ENCODE measurements around the gene SYNJ2BP. TPM values are rescaled to one million over a fixed set of nuclear protein-coding genes. Genes with fewer than 3 reads are reported as not detected.

The SYNJ2BP gene
- total and polyA plus RNA-seq, 9 of the 15 experiments (the other 6 are each of a cell fraction or from before 2014, with no cell fraction given) = 1.8 to 4.6 (median 3.3) TPM

DNA sequence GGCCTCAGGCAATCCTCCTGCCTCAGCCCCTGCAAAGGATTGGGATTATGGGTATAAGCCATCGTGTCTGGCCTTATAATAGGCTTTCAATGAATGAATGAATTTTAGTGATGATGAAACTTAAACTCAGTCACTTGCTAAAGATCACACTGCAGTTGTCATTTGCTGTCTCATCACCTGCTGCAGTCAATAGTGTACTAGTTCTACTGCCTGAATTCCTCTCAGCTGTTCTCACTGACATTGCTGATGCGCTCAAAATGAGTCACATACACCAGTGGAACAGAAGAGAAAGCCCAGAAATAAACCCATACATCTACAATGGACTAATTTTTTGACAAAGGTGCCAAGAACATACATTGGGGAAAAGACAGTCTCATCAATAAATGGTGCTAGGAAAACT, 5.6 kb upstream of the SYNJ2BP start (continued):
- TF ChIP-seq CHD2 (IDR thresholded peaks at IDR 0.05; ENCODE audit: low read depth, low read length) = no peak
- TF ChIP-seq ZNF318 (IDR thresholded peaks at IDR 0.05; ENCODE audit: borderline replicate concordance in 1 of 2, low read depth in 1 of 2) = no peak
- TF ChIP-seq E2F5 (CRISPR knock-in tag; IDR thresholded peaks at IDR 0.05) = no peak
- no peak for TF ChIP-seq RNF219 (CRISPR knock-in tag; IDR thresholded peaks at IDR 0.05)
- no peak for TF ChIP-seq DEAF1 (CRISPR knock-in tag; IDR thresholded peaks at IDR 0.05)
- no peak for TF ChIP-seq ESRRB (CRISPR knock-in tag; IDR thresholded peaks at IDR 0.05; ENCODE audit: borderline replicate concordance)
- TF ChIP-seq, protein P1, sequence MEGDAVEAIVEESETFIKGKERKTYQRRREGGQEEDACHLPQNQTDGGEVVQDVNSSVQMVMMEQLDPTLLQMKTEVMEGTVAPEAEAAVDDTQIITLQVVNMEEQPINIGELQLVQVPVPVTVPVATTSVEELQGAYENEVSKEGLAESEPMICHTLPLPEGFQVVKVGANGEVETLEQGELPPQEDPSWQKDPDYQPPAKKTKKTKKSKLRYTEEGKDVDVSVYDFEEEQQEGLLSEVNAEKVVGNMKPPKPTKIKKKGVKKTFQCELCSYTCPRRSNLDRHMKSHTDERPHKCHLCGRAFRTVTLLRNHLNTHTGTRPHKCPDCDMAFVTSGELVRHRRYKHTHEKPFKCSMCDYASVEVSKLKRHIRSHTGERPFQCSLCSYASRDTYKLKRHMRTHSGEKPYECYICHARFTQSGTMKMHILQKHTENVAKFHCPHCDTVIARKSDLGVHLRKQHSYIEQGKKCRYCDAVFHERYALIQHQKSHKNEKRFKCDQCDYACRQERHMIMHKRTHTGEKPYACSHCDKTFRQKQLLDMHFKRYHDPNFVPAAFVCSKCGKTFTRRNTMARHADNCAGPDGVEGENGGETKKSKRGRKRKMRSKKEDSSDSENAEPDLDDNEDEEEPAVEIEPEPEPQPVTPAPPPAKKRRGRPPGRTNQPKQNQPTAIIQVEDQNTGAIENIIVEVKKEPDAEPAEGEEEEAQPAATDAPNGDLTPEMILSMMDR (IDR thresholded peaks at IDR 0.05 in 2 of 3, conservative IDR thresholded peaks at IDR 0.05 in 1 of 3; ENCODE audit: insufficient read depth in 2 of 3, low read depth in 1 of 3, low read length in 3 of 3) = no peak
- TF ChIP-seq, protein P2, sequence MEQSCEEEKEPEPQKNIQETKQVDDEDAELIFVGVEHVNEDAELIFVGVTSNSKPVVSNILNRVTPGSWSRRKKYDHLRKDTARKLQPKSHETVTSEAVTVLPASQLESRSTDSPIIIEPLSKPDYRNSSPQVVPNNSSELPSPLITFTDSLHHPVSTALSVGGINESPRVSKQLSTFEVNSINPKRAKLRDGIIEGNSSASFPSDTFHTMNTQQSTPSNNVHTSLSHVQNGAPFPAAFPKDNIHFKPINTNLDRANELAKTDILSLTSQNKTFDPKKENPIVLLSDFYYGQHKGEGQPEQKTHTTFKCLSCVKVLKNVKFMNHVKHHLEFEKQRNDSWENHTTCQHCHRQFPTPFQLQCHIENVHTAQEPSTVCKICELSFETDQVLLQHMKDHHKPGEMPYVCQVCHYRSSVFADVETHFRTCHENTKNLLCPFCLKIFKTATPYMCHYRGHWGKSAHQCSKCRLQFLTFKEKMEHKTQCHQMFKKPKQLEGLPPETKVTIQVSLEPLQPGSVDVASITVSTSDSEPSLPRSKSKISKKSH (CRISPR knock-in tag; IDR thresholded peaks at IDR 0.05) = no peak
- TF ChIP-seq ZSCAN29 (IDR thresholded peaks at IDR 0.05) = no peak
- TF ChIP-seq TGIF2 (CRISPR knock-in tag; IDR thresholded peaks at IDR 0.05) = no peak
